ENCODE data around the gene ZFP37.
"Not testable (repeated sequence)": the region's sequence is repeated elsewhere in the genome, so short reads cannot be mapped to it uniquely, and the experiment has no call there.

The ZFP37 gene

DNA sequence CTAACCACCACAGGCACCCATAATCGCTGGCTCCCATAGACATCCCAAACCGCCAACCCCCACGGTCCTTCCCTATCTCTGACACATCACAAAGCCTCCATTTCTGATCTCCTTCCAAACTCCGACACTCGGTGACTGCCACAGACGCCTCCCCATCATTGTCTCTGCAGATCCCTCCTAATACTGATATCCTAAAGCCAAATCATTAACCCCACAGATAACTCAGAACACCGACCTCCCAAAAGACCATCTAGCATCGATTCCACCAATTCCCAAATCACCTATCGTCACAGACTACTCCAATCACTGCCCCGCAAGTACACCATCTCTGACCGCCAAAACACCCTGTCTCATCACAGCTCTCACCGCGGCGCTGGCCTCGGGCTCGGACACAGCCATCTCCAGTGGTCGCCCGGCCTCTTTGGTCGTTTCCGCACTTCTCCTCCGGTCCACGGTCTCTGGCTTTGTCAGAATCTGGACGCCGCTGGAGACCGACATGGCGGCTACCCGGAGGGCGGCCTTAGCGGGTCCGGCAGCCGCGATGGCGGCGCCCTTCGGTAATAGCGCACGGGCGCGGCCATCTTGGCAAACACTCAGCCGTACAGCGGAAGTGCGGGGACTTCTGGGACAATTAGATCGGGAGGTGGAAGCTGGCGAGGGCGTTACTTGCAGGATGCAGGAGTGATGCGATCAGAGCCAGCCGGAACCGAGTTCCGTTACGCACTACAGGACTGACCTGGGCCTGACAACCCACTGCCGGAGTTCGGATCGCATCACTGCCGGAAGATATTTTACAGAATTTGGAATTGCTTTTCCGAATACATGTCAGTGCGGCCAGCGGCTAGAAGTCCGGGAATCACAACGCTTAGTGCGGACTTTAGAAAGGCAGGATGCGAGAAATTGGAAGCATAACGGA lies at the start of gene ZFP37:
Gene ZFP37, minus strand, starts transcription at position 534 of the 916 bp plus-strand sequence. Its CDS starts 36 bp downstream, at position 498.
- no peak for DNase-seq
- in situ Hi-C loops (cut with MboI; ENCODE audit: low pct_unique_long_range_greater_than_20kb, low sequenced_read_pairs) = no loop called here

DNA sequence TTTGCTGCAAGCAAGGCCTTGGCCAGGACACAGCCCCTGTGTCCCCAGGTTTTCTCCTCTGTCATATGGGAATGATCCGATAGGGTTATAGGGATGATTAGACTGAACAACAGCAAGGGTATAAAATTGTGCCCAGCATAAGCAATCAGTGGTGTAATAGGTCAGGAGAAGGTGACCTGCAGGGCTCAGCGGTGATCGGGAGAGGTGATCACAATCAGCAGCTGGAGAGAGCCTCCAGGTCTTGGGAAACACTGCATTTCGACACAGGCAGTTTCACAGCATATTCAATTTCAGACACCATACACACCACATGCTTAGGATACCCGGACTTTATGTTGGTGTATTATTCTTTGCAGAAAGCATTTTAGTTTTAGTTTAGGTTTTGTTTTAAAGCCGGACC lies 48.8 kb upstream of the ZFP37 start:
- DNase-seq; in situ Hi-C loops (cut with MboI; ENCODE audit: low pct_unique_long_range_greater_than_20kb, low sequenced_read_pairs): not testable (repeated sequence)

DNA sequence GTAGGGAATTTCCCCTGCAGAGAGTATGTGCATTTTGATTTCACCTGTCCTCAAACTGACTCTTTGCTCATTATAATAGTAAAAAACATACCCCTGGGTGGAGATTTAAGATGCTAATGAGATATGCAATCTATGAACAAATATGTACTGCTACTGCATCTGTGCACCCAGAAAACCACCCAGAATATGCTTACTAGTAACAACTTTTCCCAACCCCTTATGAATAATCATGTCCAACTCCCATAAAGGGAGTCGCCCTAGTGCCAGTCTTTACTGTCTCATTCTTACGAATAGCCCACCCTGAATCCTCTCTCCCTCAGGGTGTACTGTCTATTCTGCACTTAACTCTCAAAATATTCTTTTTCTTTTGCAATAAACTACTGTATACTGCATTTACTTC lies 39.0 kb upstream of the ZFP37 start:
- DNase-seq = no peak
- in situ Hi-C loops (cut with MboI; ENCODE audit: low pct_unique_long_range_greater_than_20kb, low sequenced_read_pairs) = no loop called here

DNA sequence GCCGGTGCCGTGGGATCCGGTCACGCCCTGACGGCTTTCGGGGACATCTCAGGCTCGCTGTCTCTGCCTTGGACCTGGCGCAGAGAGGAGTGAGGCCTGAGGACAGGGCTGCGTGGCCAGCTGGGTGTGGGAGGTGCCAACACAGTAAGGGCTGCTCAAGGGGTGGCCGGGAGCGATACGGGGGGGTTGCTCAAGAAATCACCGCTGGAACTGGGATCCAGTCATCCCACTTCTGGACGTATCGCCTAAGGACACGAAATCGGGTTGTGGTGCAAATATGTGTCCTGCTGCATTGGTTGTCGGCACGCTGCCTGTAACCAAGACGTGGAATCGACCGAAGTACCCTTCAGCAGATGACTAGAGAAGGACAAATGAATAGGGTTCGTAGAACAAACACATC lies 33.4 kb upstream of the ZFP37 start:
- in situ Hi-C loops (cut with MboI; ENCODE audit: low pct_unique_long_range_greater_than_20kb, low sequenced_read_pairs); DNase-seq: not testable (repeated sequence)

DNA sequence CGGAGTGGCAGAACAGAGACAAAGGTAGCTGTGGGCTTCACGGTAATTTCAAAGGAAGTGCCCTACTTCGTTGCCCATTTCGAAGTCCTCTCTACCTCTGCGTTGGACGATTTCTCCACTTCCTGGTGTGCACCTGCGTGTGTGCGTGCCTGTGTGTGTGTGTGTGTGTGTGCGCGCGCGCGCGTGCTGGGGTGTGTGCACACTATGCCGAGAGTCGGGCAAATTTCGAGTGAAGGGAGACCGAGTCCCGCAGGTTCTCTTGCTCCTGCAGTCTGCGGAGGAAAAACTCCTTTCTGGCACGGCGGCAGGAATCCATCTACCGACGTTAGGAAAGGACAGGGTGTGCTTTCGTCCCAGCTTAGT lies 32.6 kb upstream of the ZFP37 start:
- in situ Hi-C loops (cut with MboI; ENCODE audit: low pct_unique_long_range_greater_than_20kb, low sequenced_read_pairs); DNase-seq: not testable (repeated sequence)

DNA sequence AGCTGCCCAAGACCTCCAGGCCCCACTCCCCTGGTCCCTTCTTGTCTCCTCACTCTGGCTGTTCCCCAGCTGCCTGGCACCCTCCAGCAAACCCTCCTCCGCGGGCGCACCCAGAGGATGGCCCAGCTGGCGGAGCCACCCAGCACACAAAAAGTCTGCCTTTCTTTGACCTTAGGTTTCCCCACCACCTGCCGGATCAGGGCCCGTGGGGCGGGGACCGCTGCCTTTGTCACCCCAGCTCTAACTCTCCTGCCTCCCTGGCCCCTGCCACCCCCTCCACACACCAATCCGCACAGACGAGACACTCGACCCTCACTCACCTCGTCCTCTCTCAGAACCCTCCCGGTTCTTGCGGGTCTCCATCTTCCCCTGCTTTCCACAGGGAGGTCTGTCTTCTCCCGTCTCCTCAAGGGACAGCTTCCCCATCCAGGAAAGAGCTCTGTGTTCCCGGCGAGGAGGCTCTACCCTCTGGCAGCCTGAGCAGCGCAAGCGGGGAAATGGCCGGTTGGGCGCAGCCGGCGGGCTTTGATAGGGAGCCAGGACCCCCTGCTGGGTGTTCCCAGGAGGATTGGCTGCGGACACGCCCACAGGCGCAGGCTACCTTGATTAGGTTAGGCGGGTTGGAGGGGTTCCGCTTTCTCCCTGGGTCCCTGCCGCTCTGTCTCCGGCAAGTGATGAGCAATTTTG lies 32.1 kb upstream of the ZFP37 start:
- in situ Hi-C loops (cut with MboI; ENCODE audit: low pct_unique_long_range_greater_than_20kb, low sequenced_read_pairs); DNase-seq: not testable (repeated sequence)

DNA sequence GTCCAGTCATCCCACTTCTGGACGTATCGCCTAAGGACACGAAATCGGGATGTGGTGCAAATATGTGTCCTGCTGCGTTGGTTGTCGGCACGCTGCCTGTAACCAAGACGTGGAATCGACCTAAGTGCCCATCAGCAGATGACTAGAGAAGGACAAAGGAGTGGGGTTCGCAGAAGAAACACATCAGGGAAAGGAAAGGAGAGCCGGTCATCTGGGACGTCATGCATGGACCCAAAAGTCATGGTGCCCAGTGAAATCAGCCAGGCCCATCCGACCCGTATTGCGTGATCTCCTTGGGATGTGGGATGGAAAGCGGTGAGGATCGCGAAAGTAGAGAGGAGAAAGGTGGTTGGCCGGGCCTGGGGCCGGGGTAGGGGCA lies 6.4 kb upstream of the ZFP37 start:
- DNase-seq; in situ Hi-C loops (cut with MboI; ENCODE audit: low pct_unique_long_range_greater_than_20kb, low sequenced_read_pairs): not testable (repeated sequence)

DNA sequence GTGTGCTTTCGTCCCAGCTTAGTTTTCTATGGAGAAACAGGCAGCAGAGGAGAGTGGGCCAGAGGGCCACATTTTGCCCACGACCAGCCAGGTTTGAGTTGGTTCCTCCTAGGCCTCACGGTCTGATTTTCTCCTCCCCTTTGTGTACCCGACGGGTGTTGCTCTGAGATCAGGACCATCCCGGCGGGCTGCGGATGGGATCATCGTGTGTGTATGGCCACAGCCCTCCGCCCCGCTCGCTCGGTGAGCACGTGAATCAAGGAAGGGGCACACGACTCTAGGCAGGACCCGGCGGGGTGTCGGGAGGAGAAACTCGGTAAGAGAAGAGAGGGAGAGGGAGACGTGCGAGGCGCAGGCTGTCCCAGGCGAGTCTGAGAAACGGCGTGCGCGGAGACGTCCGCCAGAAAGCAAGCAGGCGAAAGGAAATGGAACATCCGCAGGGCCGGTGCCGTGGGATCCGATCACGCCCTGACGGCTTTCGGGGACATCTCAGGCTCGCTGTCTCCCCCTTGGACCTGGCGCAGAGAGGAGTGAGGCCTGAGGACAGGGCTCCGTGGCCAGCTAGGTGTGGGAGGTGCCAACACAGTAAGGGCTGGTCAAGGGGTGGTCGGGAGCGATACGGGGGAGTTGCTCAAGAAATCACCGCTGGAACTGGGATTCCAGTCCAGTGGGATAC lies 5.9 kb upstream of the ZFP37 start:
- DNase-seq; in situ Hi-C loops (cut with MboI; ENCODE audit: low pct_unique_long_range_greater_than_20kb, low sequenced_read_pairs): not testable (repeated sequence)

DNA sequence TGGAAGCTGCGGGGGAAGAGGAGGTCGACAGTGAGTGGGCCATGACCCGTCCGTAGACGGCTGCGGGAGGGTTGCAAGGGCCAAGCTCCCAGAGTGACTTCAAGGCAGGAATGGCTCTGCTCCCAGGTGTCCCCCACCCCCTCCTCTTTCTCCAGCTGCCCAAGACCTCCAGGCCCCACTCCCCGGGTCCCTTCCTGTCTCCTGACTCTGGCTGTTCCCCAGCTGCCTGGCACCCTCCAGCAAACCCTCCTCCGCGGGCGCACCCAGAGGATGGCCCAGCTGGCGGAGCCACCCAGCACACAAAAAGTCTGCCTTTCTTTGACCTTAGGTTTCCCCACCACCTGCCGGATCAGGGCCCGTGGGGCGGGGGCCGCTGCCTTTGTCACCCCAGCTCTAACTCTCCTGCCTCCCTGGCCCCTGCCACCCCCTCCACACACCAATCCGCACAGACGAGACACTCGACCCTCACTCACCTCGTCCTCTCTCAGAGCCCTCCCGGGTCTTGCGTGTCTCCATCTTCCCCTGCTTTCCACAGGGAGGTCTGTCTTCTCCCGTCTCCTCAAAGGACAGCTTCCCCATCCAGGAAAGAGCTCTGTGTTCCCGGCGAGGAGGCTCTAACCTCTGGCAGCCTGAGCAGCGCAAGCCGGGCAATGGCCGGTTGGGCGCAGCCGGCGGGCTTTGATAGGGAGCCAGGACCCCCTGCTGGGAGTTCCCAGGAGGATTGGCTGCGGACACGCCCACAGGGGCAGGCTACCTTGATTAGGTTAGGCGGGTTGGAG lies 4.7 kb upstream of the ZFP37 start:
- DNase-seq; in situ Hi-C loops (cut with MboI; ENCODE audit: low pct_unique_long_range_greater_than_20kb, low sequenced_read_pairs): not testable (repeated sequence)

DNA sequence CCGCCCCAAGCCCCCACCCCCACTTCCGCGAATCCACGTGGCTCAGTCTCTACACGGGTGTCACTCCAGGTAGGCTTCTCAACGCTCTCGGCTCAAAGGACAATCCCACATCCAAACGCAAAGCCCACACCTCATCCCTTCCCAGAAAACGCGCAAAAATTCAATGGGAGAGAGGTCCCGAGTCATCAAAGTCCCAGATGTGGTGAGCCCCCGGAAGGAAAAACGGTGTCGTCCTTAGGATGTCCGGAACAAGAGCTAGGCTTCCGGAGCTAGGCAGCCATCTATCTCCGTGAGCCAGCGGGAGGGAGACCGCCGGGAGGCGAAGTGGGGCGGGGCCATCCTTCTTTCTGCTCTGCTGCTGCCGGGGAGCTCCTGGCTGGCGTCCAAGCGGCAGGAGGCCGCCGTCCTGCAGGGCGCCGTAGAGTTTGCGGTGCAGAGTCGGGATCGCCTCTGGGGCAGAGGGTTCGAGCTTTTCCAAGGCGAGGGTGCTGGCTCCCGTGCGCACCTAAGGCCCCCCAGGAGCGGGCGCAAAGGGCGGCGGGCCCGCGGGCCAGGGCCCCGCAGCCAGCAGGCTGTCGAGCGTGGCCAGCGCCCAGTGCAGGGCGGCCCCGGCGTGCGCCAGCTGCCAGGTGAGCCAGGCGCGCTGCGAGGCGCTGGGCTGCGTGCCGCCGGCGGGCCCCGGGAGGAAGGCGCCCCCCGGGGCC lies 3.2 kb upstream of the ZFP37 start:
- DNase-seq; in situ Hi-C loops (cut with MboI; ENCODE audit: low pct_unique_long_range_greater_than_20kb, low sequenced_read_pairs): not testable (repeated sequence)

DNA sequence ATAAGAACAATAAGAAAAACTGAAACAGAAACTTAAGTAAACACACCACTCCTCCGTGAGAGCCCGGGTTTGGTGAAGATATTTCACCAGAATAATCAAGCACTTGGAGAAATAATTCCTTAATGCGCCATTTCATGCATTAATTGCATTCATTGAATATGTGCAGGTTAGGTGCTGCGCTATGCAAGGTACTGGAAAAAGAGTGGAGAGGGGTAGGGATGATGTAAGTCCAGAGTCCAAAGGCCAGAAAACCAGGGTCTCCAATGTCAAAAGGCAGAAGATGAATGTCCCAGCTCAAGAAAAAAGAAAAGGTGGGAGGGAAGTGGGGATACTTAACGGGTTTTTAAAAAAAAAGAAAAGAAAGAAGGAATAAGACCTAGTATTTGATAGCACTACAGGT lies 669 bp upstream of the ZFP37 start:
- in situ Hi-C loops (cut with MboI; ENCODE audit: low pct_unique_long_range_greater_than_20kb, low sequenced_read_pairs) = no loop called here
- DNase-seq = no peak

DNA sequence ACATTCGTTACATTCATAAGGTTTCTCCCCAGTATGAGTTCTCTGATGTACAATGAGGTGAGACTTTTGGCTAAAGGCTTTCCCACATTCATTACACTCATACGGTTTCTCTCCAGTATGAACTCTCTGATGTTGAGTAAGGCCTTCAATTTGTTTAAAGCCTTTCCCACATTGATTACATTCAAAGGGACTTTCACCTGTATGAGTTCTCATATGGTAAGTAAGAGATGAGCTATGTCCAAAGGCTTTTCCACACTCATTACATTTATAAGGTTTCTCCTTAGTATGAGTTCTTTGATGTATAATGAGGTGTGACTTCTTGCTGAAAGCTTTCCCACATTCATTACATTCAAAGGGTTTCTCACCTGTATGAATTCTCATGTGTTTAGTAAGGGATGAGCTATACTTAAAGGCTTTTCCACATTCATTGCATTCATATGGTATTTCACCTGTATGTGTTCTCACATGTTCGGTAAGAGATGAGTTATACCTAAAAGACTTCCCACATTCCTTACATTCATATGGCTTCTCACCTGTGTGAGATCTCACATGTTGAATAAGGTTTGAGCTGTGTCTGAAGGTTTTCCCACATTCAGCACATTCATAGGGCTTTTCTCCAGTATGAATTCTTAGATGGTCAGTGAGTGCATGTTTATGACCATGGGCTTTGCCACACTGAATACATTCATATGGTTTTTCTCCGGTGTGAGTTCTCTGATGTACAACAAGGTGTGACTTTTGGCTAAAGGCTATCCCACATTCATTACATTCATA lies 13.5 kb downstream of the ZFP37 start:
- in situ Hi-C loops (cut with MboI; ENCODE audit: low pct_unique_long_range_greater_than_20kb, low sequenced_read_pairs) = no loop called here
- peak; percentile 9 for DNase-seq

DNA sequence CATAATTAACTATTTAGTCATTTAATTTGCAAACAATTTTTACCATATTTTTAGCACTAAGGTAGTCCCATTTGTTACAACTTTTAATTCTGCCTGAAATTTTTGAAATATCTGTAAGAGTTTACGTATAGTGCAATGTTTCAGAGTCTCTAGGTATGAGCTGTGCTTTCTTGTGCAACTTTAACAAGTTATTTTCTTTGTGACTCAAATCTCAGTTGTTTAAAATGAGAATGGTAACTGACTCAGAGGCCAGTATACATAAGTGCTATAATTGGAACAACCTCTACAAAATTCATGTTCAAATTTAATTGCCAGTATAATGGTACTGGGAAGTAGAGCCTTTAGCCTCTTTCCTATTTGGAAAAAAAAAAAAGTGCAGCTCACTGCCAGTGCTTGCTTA lies 30.3 kb downstream of the ZFP37 start:
- in situ Hi-C loops (cut with MboI; ENCODE audit: low pct_unique_long_range_greater_than_20kb, low sequenced_read_pairs) = no loop called here
- no peak for DNase-seq

DNA sequence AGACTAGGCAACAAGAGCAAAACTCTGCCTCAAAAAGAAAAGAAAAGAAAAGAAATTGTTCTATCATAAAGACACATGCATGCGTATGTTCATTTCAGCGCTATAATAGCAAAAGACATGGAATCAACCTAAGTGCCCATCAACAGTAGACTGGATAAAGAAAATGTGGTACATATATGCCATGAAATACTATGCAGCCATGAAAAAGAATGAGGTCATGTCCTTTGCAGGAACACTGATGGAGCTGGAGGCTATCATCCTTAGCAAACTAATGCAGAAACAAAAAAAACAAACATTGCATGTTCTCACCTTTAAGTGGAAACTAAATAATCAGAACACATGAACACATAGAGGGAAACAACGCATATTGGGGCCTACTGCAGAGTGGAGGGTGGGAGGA lies 38.3 kb downstream of the ZFP37 start:
- in situ Hi-C loops (cut with MboI; ENCODE audit: low pct_unique_long_range_greater_than_20kb, low sequenced_read_pairs) = no loop called here

DNA sequence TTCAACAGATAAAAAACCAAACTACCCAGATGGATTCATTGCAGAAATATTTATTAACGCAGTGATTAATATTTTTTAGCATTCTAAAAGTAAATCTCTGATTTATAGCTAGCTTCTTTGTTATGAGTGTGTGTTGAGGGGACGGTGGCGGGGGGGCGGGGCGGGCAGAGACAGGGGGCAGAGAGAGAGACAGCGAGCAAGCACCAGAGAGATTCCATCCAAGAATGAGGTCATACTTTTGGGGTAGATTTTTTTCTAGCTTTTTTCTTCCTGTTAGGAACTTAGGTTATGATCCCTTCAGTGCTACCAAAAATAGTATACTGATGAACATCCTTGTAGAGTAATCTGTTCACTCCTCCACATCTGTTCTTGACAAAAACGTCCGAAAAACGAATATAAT lies 44.0 kb downstream of the ZFP37 start:
- DNase-seq = no peak
- in situ Hi-C loops (cut with MboI; ENCODE audit: low pct_unique_long_range_greater_than_20kb, low sequenced_read_pairs) = no loop called here

More for the DNA sequence above, 38.3 kb downstream of the ZFP37 start:
- DNase-seq = no peak

DNA sequence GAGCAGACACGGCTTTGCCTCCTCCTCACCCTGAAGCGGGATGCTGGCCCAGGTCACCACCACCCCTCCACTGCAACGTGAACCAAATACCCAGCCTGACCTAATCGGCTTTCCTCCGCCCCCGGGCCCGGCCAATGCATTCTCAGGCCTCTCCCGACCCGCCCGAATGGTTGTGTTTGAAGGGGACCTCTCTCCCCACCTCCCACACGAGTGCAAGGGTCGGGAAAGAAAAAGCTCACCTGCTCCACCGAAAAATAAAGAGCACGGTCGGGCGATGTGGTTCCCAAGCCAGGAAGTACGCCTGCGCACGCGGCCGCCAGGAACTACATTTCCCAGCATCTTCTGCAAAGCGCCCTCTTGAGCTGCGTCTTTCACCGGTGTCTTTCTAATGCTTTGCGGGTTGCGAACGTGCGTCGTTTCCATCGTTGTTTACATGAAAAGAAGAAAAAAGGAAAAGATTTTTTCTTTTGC lies 44.6 kb downstream of the ZFP37 start, which contains the start of gene ZNF883:
Gene ZNF883, minus strand, starts transcription at position 282 of the 471 bp plus-strand sequence.
- in situ Hi-C loops (cut with MboI; ENCODE audit: low pct_unique_long_range_greater_than_20kb, low sequenced_read_pairs) = no loop called here
- DNase-seq = no peak

DNA sequence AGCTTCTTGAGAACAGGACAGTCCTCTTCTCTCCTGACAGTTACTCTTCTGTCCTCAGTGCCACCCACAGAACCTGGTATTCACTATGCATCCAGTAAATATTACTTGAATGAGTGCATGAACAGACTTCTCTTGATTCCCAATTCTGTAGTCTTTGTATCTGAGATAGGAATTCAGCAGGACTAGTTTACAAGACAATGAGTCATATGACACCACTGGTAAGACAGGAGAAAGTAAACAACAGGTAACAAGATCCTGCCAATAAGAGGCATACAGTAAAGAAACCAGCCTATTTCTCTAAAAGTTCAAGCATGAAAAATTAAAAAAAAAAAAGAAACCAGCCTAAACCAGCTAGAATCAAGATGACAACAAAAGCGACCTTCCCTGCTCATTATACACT lies 50.7 kb downstream of the ZFP37 start:
- no peak for DNase-seq
- in situ Hi-C loops (cut with MboI; ENCODE audit: low pct_unique_long_range_greater_than_20kb, low sequenced_read_pairs) = no loop called here
